KMS-11 (cell line): ENCODE measurements around the gene GON7.

ENCODE experiments used
- H2AFZ ChIP-seq: fragments of 200-600 bp; sonication (generic); 2 replicates; pipeline ENCODE4 v1.6.1; 2016; ENCODE audit warnings: antibody characterized with exemption, mixed run types, low read depth
- H3K27ac ChIP-seq: fragments of 200-600 bp; sonication (generic); 2 replicates; pipeline ENCODE4 v1.6.1; 2016; ENCODE audit warnings: mild to moderate bottlenecking, mixed run types
- H3K27me3 ChIP-seq: fragments of 200-600 bp; sonication (generic); 2 replicates; pipeline ENCODE4 v1.6.1; 2017; ENCODE audit warnings: mild to moderate bottlenecking, low read depth, mixed run types, moderate library complexity; ENCODE audit not compliant: insufficient read depth
- H3K36me3 ChIP-seq: fragments of 200-600 bp; sonication (generic); 2 replicates; pipeline ENCODE4 v1.6.1; 2017; ENCODE audit warnings: mild to moderate bottlenecking, mixed run types; ENCODE audit not compliant: insufficient read depth
- H3K4me1 ChIP-seq: fragments of 200-600 bp; sonication (generic); 2 replicates; pipeline ENCODE4 v1.6.1; 2016; ENCODE audit warnings: mild to moderate bottlenecking, low read depth, mixed run types; ENCODE audit not compliant: poor library complexity, severe bottlenecking
- H3K4me2 ChIP-seq: fragments of 200-600 bp; sonication (generic); 2 replicates; pipeline ENCODE4 v1.7.0; 2016; ENCODE audit warnings: mild to moderate bottlenecking, mixed run types
- H3K4me3 ChIP-seq: fragments of 200-600 bp; sonication (generic); IDR thresholded peaks from 2 replicates; pipeline ENCODE4 v1.6.1; 2017; ENCODE audit warnings: low read depth, low read length, mixed read lengths; ENCODE audit not compliant: insufficient read depth
- H3K79me2 ChIP-seq: fragments of 200-600 bp; sonication (generic); 2 replicates; pipeline ENCODE4 v1.6.1; 2016; ENCODE audit warnings: low read depth, mixed run types; ENCODE audit not compliant: insufficient read depth
- H3K9ac ChIP-seq: fragments of 200-600 bp; sonication (generic); 2 replicates; pipeline ENCODE4 v1.6.1; 2016; ENCODE audit warnings: mild to moderate bottlenecking, mixed run types
- H4K20me1 ChIP-seq: fragments of 200-600 bp; sonication (generic); 2 replicates; pipeline ENCODE4 v1.6.1; 2016; ENCODE audit warnings: mild to moderate bottlenecking, mixed run types; ENCODE audit not compliant: insufficient read depth
- CTCF ChIP-seq: fragments of 200-600 bp; sonication (generic); conservative IDR thresholded peaks from 2 replicates; pipeline ENCODE4 v1.6.1; 2017; ENCODE audit warnings: low read depth, mild to moderate bottlenecking, antibody characterized with exemption, low read length, moderate library complexity, mixed read lengths

GON7 gene

GRCh38 chr14:93195316-93195999, 11.4 kb downstream of the GON7 start:
- H3K9ac ChIP-seq: no peak overlapping the region
- H3K4me3 ChIP-seq: no peak overlapping the region
- H3K4me2 ChIP-seq: no peak overlapping the region

DNA sequence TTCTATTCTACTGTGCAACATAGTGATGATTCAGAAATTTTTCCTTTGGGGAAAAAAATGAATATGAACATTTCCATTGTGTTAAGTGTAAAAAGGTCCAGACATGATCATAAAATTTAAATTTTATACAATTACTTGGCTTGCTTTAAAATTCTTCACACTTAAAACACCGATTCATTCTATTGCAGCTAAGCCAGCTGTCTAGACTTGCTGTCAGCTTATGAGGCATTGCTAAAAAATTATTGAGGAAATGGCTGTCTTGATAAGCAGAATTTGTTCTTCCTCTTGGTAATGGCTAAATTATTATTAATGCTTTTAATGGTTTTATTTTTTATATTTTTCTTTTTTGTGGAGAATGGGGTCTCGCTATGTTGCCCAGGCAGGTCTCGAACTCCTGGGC, 19.9 kb downstream of the GON7 start:
- Histone ChIP-seq H3K27me3 (no peaks in the 10 kb centered on the region), H3K4me2 (no peak overlapping the region), H3K36me3 (no peaks in the 10 kb centered on the region), H3K4me1 (peaks cover 9% of the 10 kb centered on the region), H3K27ac (no peak overlapping the region), H4K20me1 (no peaks in the 10 kb centered on the region), H3K4me3 (no peak overlapping the region), H3K9ac (no peak overlapping the region), H3K79me2 (peaks cover 8% of the 10 kb centered on the region; the same call in 1 of the 2 replicates), H2AFZ (no peak overlapping the region)
- TF ChIP-seq CTCF: no peak

More at GRCh38 chr14:93195316-93195999, 11.4 kb downstream of the GON7 start:
- Histone ChIP-seq H2AFZ (no peak overlapping the region), H3K36me3 (no peaks in the 10 kb centered on the region), H3K4me1 (no peaks in the 10 kb centered on the region), H3K27ac (no peak overlapping the region), H3K79me2 (no peaks in the 10 kb centered on the region), H4K20me1 (no peaks in the 10 kb centered on the region), H3K27me3 (no peaks in the 10 kb centered on the region)
- TF ChIP-seq CTCF: no peak

DNA sequence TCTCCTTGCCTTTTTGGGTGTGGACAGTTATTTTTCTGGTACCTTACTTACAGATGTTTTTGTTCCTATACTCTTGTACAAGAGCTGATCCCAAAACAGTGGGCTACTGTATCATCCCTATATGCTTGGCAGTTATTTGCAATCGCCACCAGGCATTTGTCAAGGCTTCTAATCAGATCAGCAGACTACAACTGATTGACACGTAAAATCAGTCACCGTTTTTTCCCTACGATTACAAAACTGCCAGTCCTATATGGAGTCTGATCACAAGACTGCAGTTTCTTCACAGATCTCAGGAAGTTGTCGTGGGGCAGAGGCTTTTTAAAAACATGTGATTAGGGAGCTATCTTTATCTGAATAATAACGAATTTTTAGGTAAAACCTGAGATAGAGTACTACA, 20.4 kb downstream of the GON7 start:
- Histone ChIP-seq H4K20me1 (no peaks in the 10 kb centered on the region), H3K4me3 (no peak overlapping the region), H2AFZ (no peak overlapping the region), H3K36me3 (no peaks in the 10 kb centered on the region), H3K4me1 (peaks cover 9% of the 10 kb centered on the region), H3K79me2 (peaks cover 8% of the 10 kb centered on the region; the same call in 1 of the 2 replicates), H3K9ac (no peak overlapping the region), H3K4me2 (peak overlapping the region; percentile 68; the same call in 1 of the 2 replicates), H3K27me3 (no peaks in the 10 kb centered on the region), H3K27ac (no peak overlapping the region)
- TF ChIP-seq CTCF: no peak

- H2AFZ ChIP-seq: peak overlapping the region; percentile 82
Measured at GRCh38 chr14:93185349-93185720, 21.5 kb downstream of the GON7 start.

More at GRCh38 chr14:93185349-93185720, 21.5 kb downstream of the GON7 start:
- H3K4me1 ChIP-seq: peaks cover 9% of the 10 kb centered on the region
- H3K4me3 ChIP-seq: no peak overlapping the region
- no peaks in the 10 kb centered on the region for H4K20me1 ChIP-seq
- H3K27me3 ChIP-seq: no peaks in the 10 kb centered on the region
- H3K79me2 ChIP-seq: peaks cover 8% of the 10 kb centered on the region; the same call in 1 of the 2 replicates
- no peak for TF ChIP-seq CTCF
- peak overlapping the region; percentile 66 for H3K27ac ChIP-seq
- no peaks in the 10 kb centered on the region for H3K36me3 ChIP-seq
- H3K9ac ChIP-seq: peak overlapping the region; percentile 56; the same call in 1 of the 2 replicates
- peak overlapping the region; percentile 68 for H3K4me2 ChIP-seq
